GM23248 (cell line): ENCODE measurements around the gene CHST11. TPM values are rescaled to one million over a fixed set of nuclear protein-coding genes. Genes with fewer than 3 reads are reported as not detected.
"Not testable (repeated sequence)": the region's sequence is repeated elsewhere in the genome, so short reads cannot be mapped to it uniquely, and the experiment has no call there.

Experiments used
- DNase-seq: peaks from one replicate; pipeline ENCODE4 v3.0.0-alpha.2; 2015
- H2AFZ ChIP-seq: fragments of 200-600 bp; sonication (generic); 2 replicates; pipeline ENCODE4 v1.6.1; 2016; ENCODE audit warnings: antibody characterized with exemption
- H3F3A ChIP-seq: fragments of 200-600 bp; sonication (generic); 2 replicates; pipeline ENCODE4 v1.6.1; 2016; ENCODE audit warnings: mild to moderate bottlenecking, antibody characterized with exemption, mixed run types; ENCODE audit not compliant: insufficient read depth
- H3K27ac ChIP-seq: fragments of 200-600 bp; sonication (generic); 2 replicates; pipeline ENCODE4 v1.5.1; 2016; ENCODE audit warnings: mild to moderate bottlenecking
- H3K27me3 ChIP-seq: fragments of 200-600 bp; sonication (generic); replicated peaks from 2 replicates; pipeline ENCODE4 v1.6.1; 2016; ENCODE audit warnings: mild to moderate bottlenecking; ENCODE audit not compliant: insufficient read depth
- H3K36me3 ChIP-seq: fragments of 200-600 bp; sonication (generic); 2 replicates; pipeline ENCODE4 v1.6.1; 2016; ENCODE audit warnings: low read depth, mild to moderate bottlenecking
- H3K4me1 ChIP-seq: fragments of 200-600 bp; sonication (generic); 2 replicates; pipeline ENCODE4 v1.6.1; 2016; ENCODE audit warnings: mild to moderate bottlenecking; ENCODE audit not compliant: insufficient read depth
- H3K4me2 ChIP-seq: fragments of 200-600 bp; sonication (generic); one replicate; pipeline ENCODE4 v1.6.1; 2016; ENCODE audit warnings: mild to moderate bottlenecking; ENCODE audit not compliant: unreplicated experiment
- H3K4me3 ChIP-seq: fragments of 200-600 bp; sonication (generic); 2 replicates; pipeline ENCODE4 v1.5.1; 2016; ENCODE audit warnings: mild to moderate bottlenecking
- H3K79me2 ChIP-seq: fragments of 200-600 bp; sonication (generic); 2 replicates; pipeline ENCODE4 v1.6.1; 2016; ENCODE audit warnings: mild to moderate bottlenecking; ENCODE audit not compliant: insufficient read depth
- H3K9ac ChIP-seq: fragments of 200-600 bp; sonication (generic); 2 replicates; pipeline ENCODE4 v1.6.1; 2016; ENCODE audit warnings: mild to moderate bottlenecking
- H3K9me2 ChIP-seq: fragments of 200-600 bp; sonication (generic); 2 replicates; pipeline ENCODE4 v1.6.1; 2016; ENCODE audit warnings: mixed run types, mild to moderate bottlenecking, moderate library complexity; ENCODE audit not compliant: insufficient read depth
- H3K9me3 ChIP-seq: fragments of 200-600 bp; sonication (generic); one replicate; pipeline ENCODE4 v1.6.1; 2017; ENCODE audit warnings: low read depth
- H4K20me1 ChIP-seq: fragments of 200-600 bp; sonication (generic); 2 replicates; pipeline ENCODE4 v1.6.0; 2016; ENCODE audit not compliant: insufficient read depth
- EZH2 ChIP-seq: fragments of 200-600 bp; sonication (generic); IDR thresholded peaks from 2 replicates; pipeline ENCODE4 v1.6.1; 2018; ENCODE audit warnings: antibody characterized with exemption, mild to moderate bottlenecking; ENCODE audit not compliant: insufficient read depth, poor library complexity, severe bottlenecking
- EZH2phosphoT487 ChIP-seq: fragments of 200-600 bp; sonication (generic); IDR thresholded peaks from 2 replicates; pipeline ENCODE4 v1.6.1; 2018; ENCODE audit warnings: antibody characterized with exemption, moderate library complexity, mild to moderate bottlenecking, low read depth; ENCODE audit not compliant: insufficient read depth
- WGBS, 2 experiments: methylation state at CpG; one replicate each; pipeline ENCODE4 v1.1.6; 2015 to 2017; ENCODE audit warnings: low lambda C conversion rate in 2 of 2, low coverage in 1 of 2; ENCODE audit errors: missing lambda C conversion rate in 2 of 2; 5-methylcytosine and 5-hydroxymethylcytosine counted together
- in situ Hi-C: fragments of 300-500 bp; cut with MboI; formaldehyde crosslinking; loops from 2 replicates; pipeline ENCODE4 v1.15.0; 2020
- polyA plus RNA-seq: library from polyadenylated mRNA; unstranded; fragments of >200 nt; fragmentation: Nextera tagmentation; extraction: Ambion mirVana; gene quantifications from 2 replicates; pipeline ENCODE4 v1.2.1, GENCODE V29; 2016
- total RNA-seq: library from RNA; depleted of rRNA; stranded (reverse); fragments of >200 nt; shearing (Covaris generic); gene quantifications from 2 replicates; pipeline ENCODE4 v1.2.3, GENCODE V29; 2014

The CHST11 gene
- total and polyA plus RNA-seq, 2 experiments from 2014 or later: 3.7 to 5.4 TPM

GRCh38 chr12:104526751-104527150 lies 70.0 kb downstream of the CHST11 start:
- H3K4me1 ChIP-seq: peaks cover 20% of the 10 kb centered on the region
- H3K4me3 ChIP-seq: no peak overlapping the region
- no peaks in the 10 kb centered on the region for H4K20me1 ChIP-seq
- peaks cover 6% of the 10 kb centered on the region; the same call in 1 of the 2 replicates for H3F3A ChIP-seq
- no peaks in the 10 kb centered on the region for H3K27me3 ChIP-seq
- 81 to 83% methylated on average over 6 of the region's 6 CpGs for WGBS, 2 experiments
- H3K9me2 ChIP-seq: no peaks in the 10 kb centered on the region
- no peak overlapping the region for H3K4me2 ChIP-seq
- no peak overlapping the region for H3K27ac ChIP-seq
- no peak for TF ChIP-seq EZH2
- TF ChIP-seq EZH2phosphoT487: no peak
- no peaks in the 10 kb centered on the region for H3K36me3 ChIP-seq
- H3K9ac ChIP-seq: no peak overlapping the region
- no peak overlapping the region for H2AFZ ChIP-seq
- DNase-seq: no peak
- H3K9me3 ChIP-seq: no peaks in the 10 kb centered on the region
- H3K79me2 ChIP-seq: peaks cover 21% of the 10 kb centered on the region; the same call in 1 of the 2 replicates
- in situ Hi-C loops: no loop called here

- H3K4me2 ChIP-seq, H3K36me3 ChIP-seq, H3K27me3 ChIP-seq, H4K20me1 ChIP-seq, H3K4me3 ChIP-seq, H2AFZ ChIP-seq, H3K9me2 ChIP-seq, H3K9me3 ChIP-seq, in situ Hi-C loops, H3K9ac ChIP-seq, H3K27ac ChIP-seq, DNase-seq, H3F3A ChIP-seq: not testable (repeated sequence)
- peaks cover 15% of the 10 kb centered on the region for H3K4me1 ChIP-seq
- 86 to 89% methylated on average over 5 of the region's 5 CpGs for WGBS, 2 experiments
- peaks cover 15% of the 10 kb centered on the region; the same call in 1 of the 2 replicates for H3K79me2 ChIP-seq
These were observed 70.9 kb downstream of the CHST11 start for GRCh38 chr12:104527653-104528052.

- no peak for DNase-seq
- Histone ChIP-seq H3K4me3 (no peak overlapping the region), H3K4me2 (no peak overlapping the region), H3K9me3 (no peaks in the 10 kb centered on the region), H3K9me2 (no peaks in the 10 kb centered on the region), H3K36me3 (no peaks in the 10 kb centered on the region), H3K27ac (no peak overlapping the region), H3F3A (no peaks in the 10 kb centered on the region), H3K27me3 (no peaks in the 10 kb centered on the region), H3K79me2 (peaks cover 13% of the 10 kb centered on the region; the same call in 1 of the 2 replicates), H3K4me1 (no peaks in the 10 kb centered on the region), H4K20me1 (no peaks in the 10 kb centered on the region), H2AFZ (no peak overlapping the region), H3K9ac (no peak overlapping the region)
- in situ Hi-C loops: no loop called here
- WGBS, 2 experiments: 90 to 96% methylated on average over 3 of the region's 3 CpGs
- TF ChIP-seq EZH2phosphoT487 (no peak), EZH2 (no peak)
These were observed 72.6 kb downstream of the CHST11 start for GRCh38 chr12:104529130-104529874.

- H3K4me2 ChIP-seq: no peak overlapping the region
- no peak for DNase-seq
- no peak overlapping the region for H3K4me3 ChIP-seq
- H3K27ac ChIP-seq: no peak overlapping the region
- H3K4me1 ChIP-seq: peaks cover 15% of the 10 kb centered on the region
- H3K9ac ChIP-seq: no peak overlapping the region
- no peaks in the 10 kb centered on the region for H3K9me2 ChIP-seq
- WGBS, 2 experiments: 94 to 100% methylated on average over 2 of the region's 2 CpGs
- H3K79me2 ChIP-seq: peaks cover 6% of the 10 kb centered on the region; the same call in 1 of the 2 replicates
- H4K20me1 ChIP-seq: no peaks in the 10 kb centered on the region
- no peak overlapping the region for H2AFZ ChIP-seq
- TF ChIP-seq EZH2phosphoT487 (no peak), EZH2 (no peak)
- H3K36me3 ChIP-seq: no peaks in the 10 kb centered on the region
- no peaks in the 10 kb centered on the region for H3F3A ChIP-seq
- in situ Hi-C loops: no loop called here
- H3K27me3 ChIP-seq: no peaks in the 10 kb centered on the region
- no peaks in the 10 kb centered on the region for H3K9me3 ChIP-seq
These were observed 75.9 kb downstream of the CHST11 start for GRCh38 chr12:104532636-104533035.
